AG09319 (cell line): ENCODE data around the gene F10.

Experiments
- DNase-seq: peaks from one replicate; pipeline ENCODE4 v3.0.0-alpha.2; 2010; ENCODE audit warnings: low read depth; ENCODE audit errors: extremely low read depth
- CTCF ChIP-seq: IDR thresholded peaks from 2 replicates; pipeline ENCODE4 v1.5.1; 2011; ENCODE audit warnings: low read depth, mild to moderate bottlenecking, inconsistent platforms, low read length, moderate library complexity

The F10 gene

GRCh38 chr13:113088691-113089020 lies 33.9 kb upstream of the F10 start:
- no peak for DNase-seq
- TF ChIP-seq CTCF = no peak

GRCh38 chr13:113089693-113090414 lies 32.7 kb upstream of the F10 start:
- no peak for DNase-seq
- no peak for TF ChIP-seq CTCF

- DNase-seq = no peak
- TF ChIP-seq CTCF = no peak
Observed at GRCh38 chr13:113090415-113090770, 32.2 kb upstream of the F10 start.

GRCh38 chr13:113090806-113091205 lies 31.8 kb upstream of the F10 start:
- no peak for DNase-seq
- TF ChIP-seq CTCF = no peak

- no peak for TF ChIP-seq CTCF
Observed at GRCh38 chr13:113091211-113091771, 31.3 kb upstream of the F10 start.

GRCh38 chr13:113091891-113092775 lies 30.5 kb upstream of the F10 start:
- no peak for DNase-seq
- TF ChIP-seq CTCF = no peak

More at GRCh38 chr13:113091211-113091771, 31.3 kb upstream of the F10 start:
- no peak for DNase-seq
